Activated CD4-positive, alpha-beta T cell treated with anti-CD3 and anti-CD28 coated beads, Interleukin-2, Interleukin-4, amounts not matched to agents 100 ng/mL and 50 ng/mL, durations not matched to agents 16 hours and 8 hours (primary cell): Measurements from ENCODE around the gene GRPEL2.

Experiments
- DNase-seq: peaks from one replicate; pipeline ENCODE4 v3.0.0-alpha.2; 2020; ENCODE audit warnings: low spot score

GRPEL2 gene, protein sequence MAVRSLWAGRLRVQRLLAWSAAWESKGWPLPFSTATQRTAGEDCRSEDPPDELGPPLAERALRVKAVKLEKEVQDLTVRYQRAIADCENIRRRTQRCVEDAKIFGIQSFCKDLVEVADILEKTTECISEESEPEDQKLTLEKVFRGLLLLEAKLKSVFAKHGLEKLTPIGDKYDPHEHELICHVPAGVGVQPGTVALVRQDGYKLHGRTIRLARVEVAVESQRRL

DNA sequence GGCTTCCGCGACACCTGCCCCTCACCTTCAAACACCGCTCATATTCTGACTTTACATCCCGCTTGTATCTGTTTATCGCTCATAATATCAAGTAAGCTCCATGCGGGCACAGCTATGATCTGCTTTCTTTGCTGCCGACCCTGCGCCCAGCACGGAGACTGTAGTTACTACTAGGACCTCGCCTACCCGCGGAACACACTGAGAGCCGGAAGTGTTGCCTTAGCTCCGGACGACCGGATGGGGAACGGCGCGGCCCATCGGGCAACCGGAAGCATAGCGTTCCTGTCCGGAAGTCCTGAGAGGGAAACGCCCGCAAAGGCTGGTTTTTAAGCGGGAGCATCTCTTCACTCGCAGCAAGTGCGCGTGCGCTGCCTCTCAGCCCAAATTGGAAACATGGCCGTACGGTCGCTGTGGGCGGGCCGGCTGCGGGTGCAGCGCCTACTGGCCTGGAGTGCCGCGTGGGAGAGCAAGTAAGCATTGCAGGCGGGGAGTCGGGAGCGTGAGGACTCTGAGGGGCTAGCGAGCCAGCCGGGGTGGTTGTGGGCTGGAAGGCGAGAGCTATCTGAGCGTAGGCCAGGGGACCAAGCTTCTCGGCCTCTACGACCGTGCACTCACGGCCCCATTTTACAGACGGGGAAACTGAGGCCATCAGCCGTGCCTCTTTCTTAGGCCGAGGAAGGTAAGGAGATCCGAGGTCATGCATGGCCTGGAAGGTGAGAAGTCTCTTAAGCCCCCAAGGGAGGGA lies at the start of gene GRPEL2:
TSS of gene GRPEL2 (plus strand) at position 353 of the 745 bp plus-strand sequence. CDS start at position 394, 41 bp downstream.
- peak; percentile 97 for DNase-seq

DNA sequence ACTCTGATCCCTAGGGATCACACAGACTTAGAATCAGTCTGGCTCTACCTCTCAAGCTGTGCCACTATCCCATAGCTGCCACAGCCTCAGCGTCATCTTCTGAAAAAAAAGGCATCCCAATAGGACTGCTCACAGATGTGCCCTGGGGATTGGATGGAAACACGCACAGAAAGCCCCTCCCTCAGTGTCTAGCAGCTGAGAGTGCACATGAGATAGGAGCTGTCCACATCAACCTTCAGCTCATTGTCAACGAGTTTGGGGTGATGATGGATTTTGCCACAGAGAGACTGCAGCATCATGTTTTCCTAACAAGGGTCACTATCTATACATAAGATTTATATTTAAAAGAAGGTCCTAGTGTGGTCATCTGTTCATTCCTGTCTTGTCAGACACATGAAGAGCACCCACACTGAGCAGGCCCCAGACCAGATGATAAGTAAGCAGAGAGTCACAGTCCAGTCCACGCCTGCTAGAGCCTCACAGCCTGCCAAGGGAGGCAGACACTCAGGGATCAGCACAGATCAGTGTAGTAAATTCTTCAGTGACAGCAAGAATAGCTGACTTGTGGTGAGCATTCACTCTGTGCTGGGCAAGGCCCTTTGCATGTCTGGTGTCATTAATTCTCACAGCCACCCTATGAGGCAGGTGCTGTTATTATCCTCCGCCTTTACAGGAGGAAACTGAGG lies 47.8 kb upstream of the GRPEL2 start:
- DNase-seq = no peak

DNA sequence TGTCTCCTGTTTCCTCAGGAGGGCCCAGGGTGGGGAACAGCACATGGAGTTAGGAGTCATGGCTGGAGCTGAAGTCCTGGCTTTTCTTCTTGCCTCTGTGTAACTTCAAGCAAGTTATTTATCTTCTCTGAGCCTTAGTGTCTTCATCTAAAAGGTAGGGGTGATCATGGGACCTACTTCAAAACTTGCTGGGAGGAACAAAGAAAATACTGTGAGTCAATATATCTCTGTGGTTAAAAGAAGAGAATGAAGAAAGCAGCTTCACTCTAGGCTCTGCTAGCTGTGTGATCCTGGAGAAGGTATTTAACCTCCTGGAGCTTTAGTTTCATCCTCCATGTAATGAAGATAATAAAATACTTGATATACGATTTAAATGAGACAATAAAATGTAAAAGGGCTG lies 47.1 kb upstream of the GRPEL2 start:
- no peak for DNase-seq

DNA sequence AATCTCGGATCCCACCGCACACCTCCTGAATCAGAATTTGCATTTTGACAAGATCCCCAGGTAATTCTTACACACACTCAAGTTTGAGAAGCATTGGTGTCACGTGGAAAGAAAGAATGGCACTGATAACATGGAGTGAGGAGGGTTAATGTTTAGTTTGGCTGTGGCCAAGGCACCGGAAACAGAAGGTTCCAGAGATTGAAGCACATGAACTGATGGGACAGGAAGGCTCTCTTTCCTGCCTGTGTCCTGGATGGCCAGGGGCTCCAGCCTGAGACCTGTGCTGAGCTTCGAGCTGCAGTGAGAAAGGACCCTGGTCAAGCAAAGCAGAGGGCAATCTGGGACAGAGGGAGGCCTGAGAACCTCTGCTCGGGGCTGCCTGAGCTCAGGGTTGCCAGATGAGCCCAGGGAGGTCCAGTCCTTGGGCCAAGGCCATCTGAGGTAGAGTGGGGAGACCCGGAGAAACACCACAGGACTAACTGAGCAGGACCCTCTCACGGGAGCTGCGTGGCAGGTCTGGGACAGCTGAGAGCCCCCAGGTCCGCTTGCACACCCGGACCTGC lies 46.4 kb upstream of the GRPEL2 start:
- DNase-seq = no peak

DNA sequence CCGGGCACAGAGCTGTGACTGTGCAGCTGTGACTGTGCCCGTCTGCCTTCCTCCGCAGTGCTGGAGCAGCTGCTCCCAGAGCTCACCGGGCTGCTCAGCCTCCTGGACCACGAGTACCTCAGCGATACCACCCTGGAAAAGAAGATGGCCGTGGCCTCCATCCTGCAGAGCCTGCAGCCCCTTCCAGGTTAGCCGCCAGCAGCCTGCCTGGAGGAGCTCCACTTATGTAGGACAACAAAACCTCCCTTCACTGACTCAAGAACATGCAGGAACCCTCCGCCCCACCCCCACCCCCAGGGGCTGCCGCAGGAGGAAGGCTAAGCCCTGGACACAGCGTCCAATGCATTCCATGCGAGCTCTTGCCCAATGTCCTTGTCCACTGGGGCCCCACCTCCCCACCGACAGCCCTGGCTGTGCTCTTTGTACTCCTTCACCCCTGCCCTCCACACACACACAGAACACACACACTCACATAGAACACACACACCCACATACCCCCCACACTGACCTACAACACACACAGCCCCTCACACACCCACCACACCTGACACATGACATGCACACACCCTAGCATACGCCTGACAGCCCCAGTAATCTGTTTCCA lies 45.7 kb upstream of the GRPEL2 start:
- DNase-seq = no peak

DNA sequence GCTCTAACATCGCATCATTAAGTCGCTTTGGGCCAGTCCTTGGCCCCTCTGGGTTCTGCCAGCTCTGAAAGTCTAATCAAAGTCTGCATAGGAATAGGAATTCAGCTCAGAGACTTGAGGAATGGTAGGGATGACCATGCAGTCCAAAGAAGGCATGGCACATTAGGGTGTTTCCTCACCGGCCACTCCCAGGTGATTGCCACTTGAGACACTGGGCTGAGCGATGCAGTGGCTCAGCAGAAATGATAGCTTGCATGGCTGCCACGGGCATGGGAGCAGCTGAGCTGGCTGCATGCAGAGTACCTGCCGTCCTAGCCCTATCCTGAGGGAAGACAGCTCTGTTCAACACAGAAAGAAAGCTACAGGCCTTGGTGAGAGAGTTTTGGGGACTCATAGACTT lies 44.9 kb upstream of the GRPEL2 start:
- no peak for DNase-seq

DNA sequence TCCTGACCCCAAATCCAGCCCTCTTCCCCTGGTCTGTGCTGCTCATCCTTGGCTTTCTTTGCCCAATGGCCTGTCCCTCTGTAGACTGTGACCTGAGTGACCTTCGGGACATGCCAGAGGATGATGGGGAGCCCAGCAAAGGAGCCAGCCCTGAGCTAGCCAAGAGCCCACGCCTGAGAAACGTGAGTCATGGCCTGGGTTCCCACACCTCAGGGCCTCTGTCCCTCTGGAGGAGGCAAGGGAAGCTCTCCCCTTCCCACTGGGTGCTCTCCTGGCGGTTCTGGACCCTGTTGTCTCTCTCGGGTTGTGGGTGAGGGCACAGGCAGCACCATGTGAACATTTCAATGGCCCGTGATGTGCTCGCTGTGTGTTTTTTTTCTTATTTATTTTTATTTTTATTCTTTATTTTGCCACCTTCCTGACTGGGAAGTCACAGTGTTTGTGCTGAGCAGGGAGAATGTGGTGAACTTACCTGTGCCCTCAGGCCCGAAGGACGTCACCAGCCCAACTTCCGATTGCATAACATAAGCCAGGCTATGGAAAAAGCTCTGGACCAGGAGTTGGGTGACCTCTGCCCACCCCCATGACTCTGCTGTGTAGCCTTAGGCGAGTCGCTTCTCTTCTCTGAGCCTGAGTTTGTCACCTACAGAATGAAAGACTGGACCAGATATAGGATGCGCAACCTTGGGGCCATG lies 44.1 kb upstream of the GRPEL2 start:
- DNase-seq = no peak

DNA sequence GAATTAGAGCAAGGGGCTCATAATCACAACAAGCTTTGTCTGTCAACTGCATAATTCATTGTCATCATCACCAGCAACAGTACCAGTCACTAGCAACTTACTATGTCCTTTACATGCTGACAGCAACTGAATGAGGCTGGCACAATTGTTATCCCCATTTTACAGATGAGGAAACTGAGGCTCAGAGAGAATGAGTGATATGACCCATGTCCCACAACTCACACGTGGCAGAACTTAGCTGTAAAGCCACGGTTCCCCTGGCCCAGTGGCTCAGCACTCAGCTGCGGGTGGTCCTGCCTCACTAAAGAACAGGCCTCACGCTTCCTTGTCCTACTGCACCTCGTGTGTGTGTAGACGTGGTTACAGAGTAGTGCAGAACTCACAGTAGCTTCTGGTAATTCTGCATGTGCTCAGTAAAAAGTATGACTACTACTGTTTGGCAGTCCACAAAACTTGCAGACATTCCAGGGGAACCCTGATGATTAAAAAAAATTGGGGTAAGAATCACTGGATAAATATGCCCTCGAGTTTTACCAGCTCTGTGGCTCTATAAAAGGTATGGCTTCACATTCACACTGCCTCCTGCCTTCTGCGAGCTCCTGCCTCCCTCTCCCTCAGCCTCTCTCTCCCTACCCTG lies 43.4 kb upstream of the GRPEL2 start:
- no peak for DNase-seq

DNA sequence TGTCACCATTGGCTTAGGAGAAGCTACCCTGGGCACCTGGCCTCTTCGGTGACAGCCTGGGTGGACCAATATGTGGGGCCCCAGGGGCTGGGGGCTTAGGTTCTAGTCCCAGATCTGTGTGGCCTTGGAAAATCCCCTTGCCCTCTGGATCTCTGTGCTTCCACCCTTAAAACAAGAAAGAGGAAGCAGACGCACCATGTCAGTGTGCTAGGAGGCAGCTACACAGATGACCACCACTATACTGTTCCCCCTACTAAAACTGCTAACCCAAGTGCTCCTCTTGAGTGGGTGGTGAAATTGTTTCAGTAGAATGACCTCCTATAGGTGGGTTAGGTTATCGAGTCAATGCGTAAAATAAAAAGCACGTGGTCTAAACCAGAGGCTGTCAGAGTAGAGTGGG lies 42.7 kb upstream of the GRPEL2 start:
- DNase-seq = no peak

DNA sequence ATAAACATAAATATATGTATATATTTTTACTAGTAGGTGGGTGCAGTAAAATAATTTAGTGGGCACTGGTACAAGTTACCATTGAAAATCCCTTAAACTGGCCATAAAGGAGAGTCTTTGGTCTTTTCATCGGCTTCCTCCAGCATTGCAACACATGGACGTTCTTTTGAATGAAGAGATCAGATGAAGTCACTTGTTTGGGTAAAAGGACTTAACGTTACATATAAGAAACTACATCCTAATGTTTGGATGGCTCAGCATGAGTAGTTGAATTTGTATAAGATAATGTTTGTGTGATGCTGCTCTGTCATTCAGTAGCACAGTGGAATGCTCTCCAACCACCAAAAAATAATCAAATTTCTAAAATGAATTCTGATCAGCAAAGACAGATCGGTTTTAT lies 42.1 kb upstream of the GRPEL2 start:
- DNase-seq = no peak

DNA sequence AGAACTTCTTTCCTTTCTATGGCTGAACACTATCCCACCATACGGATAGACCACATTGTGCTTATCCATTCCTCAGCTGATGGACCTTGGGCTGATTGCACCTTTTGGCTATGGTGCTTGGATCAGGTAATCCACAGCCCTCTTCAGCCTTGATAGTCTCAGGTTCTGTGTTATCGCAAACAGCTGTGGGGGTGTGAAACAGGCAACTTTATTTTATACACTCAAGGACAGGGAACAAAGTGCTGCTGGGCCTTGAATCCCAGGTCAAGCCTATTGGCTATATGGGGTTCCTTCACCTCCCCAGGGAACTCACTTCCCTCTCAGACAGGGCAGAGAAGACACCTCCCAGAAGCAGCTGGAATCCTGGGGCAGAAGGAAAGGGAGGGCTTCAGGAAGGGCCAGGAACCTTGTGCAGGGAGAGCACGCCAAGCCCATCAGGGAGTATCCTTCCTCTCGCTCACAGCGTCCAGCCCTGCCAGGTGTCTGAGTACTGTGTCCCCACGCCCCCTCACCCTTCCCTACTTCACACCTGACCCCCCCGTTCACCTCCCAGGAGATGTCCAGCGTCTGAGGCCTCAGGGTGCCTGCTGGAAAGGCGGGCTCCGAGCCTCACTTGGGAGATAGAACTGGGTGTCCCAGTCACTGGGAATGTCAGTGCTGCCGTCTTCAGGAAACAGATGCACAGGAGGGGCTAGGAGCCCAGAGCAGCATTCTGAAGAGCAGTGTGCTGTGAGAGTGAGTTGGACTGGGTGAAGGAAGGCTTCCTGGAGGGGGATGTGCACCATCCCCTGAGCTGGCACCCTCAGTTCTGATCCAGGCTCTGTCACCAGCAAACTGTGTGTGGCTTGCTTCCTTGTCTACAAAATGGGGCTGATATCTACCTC lies 40.9 kb upstream of the GRPEL2 start:
- no peak for DNase-seq

DNA sequence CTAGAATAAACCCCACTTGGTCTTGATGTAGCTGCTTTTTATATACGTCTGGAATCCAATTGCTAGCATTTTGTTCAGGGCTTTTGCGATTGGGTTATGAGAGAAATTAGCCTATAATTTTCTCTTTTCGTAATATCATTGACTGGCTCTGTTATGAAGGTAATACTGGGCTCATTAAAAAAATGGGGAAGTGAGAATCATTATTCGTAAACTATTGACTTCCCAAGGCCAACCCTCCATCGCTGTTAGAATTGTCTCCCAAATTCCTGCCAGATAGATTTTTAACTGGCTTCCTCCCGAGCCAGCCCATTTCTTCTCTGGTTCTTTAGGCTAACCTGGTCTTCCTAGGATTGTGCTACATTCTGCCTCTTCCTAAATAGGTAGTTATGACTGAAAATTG lies 35.9 kb upstream of the GRPEL2 start:
- DNase-seq = no peak

DNA sequence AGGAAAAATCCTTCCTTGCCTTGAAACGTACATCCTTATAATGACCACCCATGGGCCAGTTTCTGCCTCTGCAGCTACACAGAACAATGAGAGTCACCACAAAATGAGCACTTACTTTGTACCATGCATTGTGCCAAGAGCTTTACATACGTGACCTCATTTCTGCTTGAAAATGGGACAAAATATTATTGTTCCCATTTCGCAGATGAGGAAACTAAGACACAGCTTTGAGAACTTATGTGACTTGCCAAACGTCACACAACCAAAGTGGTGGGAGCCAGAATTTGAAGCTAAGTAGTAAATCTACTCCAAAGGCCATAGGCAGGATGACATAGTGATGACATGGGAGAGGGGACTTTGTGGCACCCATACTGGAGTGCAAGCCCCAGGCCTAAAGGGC lies 34.8 kb upstream of the GRPEL2 start:
- DNase-seq = no peak

DNA sequence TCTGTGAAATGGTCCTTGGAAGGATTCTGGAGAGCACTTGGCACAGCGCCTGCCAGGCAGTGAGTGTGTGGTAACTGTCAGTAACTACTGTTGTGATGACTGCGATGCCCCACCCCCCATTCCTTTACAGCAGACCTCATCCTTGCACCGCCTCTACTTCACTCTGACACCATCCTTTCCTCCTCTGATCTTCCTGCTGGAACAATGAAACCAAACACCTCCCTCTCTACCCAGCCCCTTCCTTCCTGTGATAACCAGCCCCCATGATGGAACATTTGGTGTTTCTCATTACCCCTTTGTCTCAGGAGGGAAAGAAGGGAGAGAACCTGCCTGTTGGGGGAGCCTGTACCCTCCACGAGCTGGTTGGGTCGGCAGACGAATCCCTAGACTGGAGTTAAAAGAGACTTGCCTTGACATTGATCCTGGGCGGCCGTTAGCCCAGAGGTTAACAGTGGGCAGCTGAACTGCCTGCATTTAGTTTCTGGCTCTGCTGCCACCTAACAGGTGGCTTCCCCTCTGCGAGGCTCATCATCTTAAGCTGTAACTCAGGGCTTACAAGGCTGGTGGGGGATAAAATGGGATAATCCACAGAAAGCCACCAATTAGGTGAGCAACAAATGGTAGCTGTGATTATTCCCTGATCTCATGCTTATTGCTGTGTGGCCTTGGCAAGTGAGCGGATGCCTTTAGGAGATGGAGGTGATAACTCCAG lies 34.2 kb upstream of the GRPEL2 start:
- DNase-seq = no peak

DNA sequence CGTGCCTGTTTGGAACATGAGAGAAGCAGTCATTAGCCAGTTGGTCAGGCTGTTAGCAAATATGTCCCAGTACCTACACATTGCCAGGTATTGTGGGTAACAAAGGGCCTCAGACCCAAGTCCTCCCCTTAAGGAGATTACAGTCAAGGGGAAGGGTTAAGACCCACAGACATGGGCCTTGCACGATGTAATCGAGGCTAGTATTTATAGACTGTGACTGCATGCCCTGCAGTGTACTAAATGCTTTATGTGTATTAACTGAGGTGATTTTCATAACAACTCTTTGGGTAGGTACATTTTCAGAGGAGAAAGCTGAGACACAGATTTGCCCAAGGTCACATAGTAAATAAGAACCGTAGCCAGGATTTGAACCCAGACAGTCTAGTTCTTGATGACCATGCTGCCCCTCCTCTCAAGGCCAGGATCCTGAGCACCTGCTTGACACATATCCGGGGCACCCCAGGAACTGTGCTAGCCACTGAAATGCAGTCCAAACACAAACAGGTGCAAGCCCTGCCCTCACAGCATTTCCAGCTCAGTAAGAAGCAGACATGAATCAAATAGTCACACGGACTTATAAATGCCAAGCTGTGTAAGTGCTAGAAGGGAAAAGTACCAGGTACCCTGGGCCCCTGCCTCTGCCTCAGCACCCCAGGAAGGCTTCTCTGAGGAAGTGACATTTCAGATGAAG lies 32.0 kb upstream of the GRPEL2 start:
- no peak for DNase-seq

DNA sequence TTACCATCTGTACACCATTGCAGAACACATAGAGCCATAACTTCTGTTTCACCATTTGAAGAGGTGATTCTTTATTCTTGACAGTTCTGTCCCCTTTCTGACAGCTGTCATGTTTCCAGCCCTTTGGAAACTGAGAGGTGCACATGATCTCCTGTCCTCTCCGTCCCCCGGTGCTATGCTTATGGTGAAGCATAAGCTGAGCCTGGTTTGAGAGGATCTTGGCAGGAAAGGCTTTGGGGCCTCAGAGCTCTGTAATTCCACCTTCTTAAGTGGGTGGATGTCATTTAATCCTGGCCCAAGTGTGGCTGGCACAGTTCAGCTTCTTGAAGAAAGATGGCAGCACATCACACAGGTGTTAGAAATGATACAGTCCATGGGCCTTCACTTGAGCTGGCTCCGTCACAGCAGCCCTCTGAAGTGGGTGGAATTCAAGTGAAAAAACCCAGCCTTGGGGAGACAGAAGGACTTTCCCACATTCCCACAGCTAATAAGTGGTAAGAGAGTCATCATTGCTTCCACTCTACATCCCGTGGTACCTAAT lies 30.7 kb upstream of the GRPEL2 start:
- DNase-seq = no peak

DNA sequence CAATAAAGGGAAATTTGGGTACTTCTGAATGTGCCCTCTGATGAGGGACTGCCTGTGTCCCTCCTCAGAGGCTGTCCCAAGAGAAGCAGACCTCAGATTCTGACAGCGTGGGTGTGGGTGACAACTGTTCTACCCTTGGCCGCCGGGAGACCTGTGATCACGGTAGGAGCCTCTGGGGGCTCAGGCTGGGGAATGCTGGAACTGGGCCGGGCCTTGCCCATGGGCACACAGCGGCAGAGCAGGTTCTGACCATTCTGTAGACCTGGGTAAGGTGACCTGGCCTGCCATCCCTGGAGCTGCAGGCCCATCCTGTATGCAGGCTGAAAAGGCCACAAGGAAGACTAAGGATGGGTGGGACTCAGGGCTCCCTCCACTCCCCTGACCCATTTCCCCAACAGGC lies 29.5 kb upstream of the GRPEL2 start:
- no peak for DNase-seq

DNA sequence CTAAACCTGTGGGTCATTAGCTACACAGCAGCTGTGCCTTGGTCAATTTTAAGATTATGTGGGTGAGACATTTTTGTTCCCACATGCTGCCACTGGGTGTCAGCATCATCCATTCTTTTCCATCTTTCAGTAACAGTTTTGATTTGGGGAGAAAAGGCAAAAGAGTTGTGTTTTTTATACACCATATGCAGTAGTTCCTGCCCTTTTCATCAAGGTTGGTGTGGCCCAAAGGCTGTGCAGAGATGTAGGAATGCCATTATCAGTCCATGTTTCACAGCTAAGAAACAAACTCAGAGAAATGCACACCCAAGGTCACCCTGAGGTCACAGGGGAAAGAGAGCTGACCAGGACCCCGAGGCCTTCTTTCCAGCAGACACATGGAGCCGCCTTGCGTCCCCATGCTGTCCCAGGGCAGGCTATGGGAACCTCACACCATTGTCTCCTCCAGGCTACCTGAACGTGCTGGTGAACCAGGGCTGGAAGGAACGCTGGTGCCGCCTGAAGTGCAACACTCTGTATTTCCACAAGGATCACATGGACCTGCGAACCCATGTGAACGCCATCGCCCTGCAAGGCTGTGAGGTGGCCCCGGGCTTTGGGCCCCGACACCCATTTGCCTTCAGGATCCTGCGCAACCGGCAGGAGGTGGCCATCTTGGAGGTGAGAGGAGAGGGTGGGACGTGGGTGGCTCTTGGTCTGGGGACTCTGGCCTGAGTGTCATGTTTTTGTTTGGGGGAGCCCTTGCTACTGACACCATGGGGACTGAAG lies 27.8 kb upstream of the GRPEL2 start:
- DNase-seq = peak; percentile 32
